Motor neuron (in vitro differentiated cells): ENCODE data around the gene PIK3R6. TPM values are rescaled to one million over a fixed set of nuclear protein-coding genes. Genes with fewer than 3 reads are reported as not detected.

Experiments
- ATAC-seq, 8 experiments: fragments of 200-7000 bp; cut with Tn5 transposase; replicated peaks in 6 of 8; 2 replicates each; pipeline ENCODE4 v1.8.0; 2021; ENCODE audit warnings: mild to moderate bottlenecking in 8 of 8, moderate library complexity in 8 of 8
- H3K27ac ChIP-seq, 2 donors: fragments of 250-450 bp; sonication (Bioruptor Pico); 2 replicates each; pipeline ENCODE4 v1.9.0; 2021; ENCODE audit warnings: antibody characterized with exemption in 2 of 2, mild to moderate bottlenecking in 2 of 2, moderate library complexity in 1 of 2
- H3K4me1 ChIP-seq, 2 donors: fragments of 250-450 bp; sonication (Bioruptor Pico); replicated peaks in 1 of 2; 2 replicates each; pipeline ENCODE4 v1.6.1; 2021; ENCODE audit warnings: antibody characterized with exemption in 2 of 2, mild to moderate bottlenecking in 2 of 2, moderate library complexity in 1 of 2
- H3K4me3 ChIP-seq, 5 donors: fragments of 250-450 bp; sonication (Bioruptor Pico); 2 replicates each; pipeline ENCODE4 v1.9.0; 2021; ENCODE audit warnings: antibody characterized with exemption in 5 of 5, mild to moderate bottlenecking in 5 of 5, moderate library complexity in 4 of 5
- WGBS, 10 experiments: fragments of 450-650 bp; shearing (Covaris generic); methylation state at CpG; one replicate each; pipeline ENCODE4 v1.0.0; 2022; 5-methylcytosine and 5-hydroxymethylcytosine counted together
- in situ Hi-C, 9 experiments: fragments of 400-800 bp; cut with MboI; loops; one replicate each; pipeline ENCODE4 v1.15.0; 2021; ENCODE audit warnings: low sequenced_read_pairs in 9 of 9, low pct_unique_long_range_greater_than_20kb in 2 of 9; ENCODE audit not compliant: unreplicated experiment in 9 of 9
- total RNA-seq, 8 experiments: library from RNA; unstranded; fragments of 300-600 nt; gene quantifications; 2 replicates each; pipeline versions ENCODE4 v1.2.3 to v1.2.4, GENCODE V29; 2022

Gene PIK3R6
- total RNA-seq, 8 experiments from 2014 or later, result 0.04 to 0.19 (median 0.14) TPM; not detected in 5

- WGBS, 10 experiments, result 0 to 50% (median 17%) methylated on average over 1 to 9 of the region's 19 CpGs; no CpG with 5 or more reads in 3 of the 10 experiments
- ATAC-seq, result peak; percentile 81 to 100 (median 90)
- Histone ChIP-seq H3K27ac (no peak overlapping the region), H3K4me3 (no peak overlapping the region), H3K4me1 (no peaks in the 10 kb centered on the region)
- in situ Hi-C loops, result loop anchor here in 5 of 9 experiments (25.0 kb wide), 3 partner anchors 102 to 698 kb away; partner anchors contain the start of gene ALOX12B (in 2 of the 5)
These were observed 81.7 kb downstream of the PIK3R6 start for GRCh38 chr17:8785547-8786413.

GRCh38 chr17:8782176-8782575 is 85.3 kb downstream of the PIK3R6 start:
- ATAC-seq, result no peak
- no peaks in the 10 kb centered on the region for H3K4me1 ChIP-seq
- no peak overlapping the region for H3K27ac ChIP-seq
- in situ Hi-C loops, result loop anchor here in 5 of 9 experiments (25.0 kb wide), 3 partner anchors 105 to 695 kb away; partner anchors contain the start of gene ALOX12B (in 2 of the 5)
- no peak overlapping the region for H3K4me3 ChIP-seq
- WGBS, 10 experiments, result 33 to 100% (median 85%) methylated on average over 1 of the region's 1 CpG; no CpG with 5 or more reads in 2 of the 10 experiments

DNA sequence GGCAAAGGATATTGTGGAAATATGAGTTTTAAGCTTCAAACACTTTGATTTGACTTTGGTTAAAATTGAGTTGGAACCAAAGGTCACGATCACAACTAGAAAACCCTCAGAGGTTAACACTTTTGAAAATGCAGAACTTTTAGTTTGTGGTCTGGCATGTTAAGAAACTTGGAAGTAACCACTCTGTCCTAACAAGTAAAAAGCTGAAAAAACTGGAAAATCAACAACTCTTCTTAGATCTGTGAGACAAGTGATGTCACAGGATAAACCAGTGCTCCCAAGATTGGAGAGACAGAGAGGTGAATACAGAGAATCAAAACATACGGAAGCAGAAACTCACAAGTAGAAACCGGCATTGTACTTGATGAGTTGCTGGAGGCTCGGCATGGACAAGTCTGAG is 85.7 kb downstream of the PIK3R6 start:
- no peak overlapping the region for H3K4me3 ChIP-seq
- in situ Hi-C loops, result loop anchor here in 5 of 9 experiments (25.0 kb wide), 3 partner anchors 106 to 694 kb away; partner anchors contain the start of gene ALOX12B (in 2 of the 5)
- no peaks in the 10 kb centered on the region for H3K4me1 ChIP-seq
- H3K27ac ChIP-seq, result no peak overlapping the region
- whole genome bisulfite sequencing, 10 experiments, result 17 to 100% (median 87%) methylated on average over 1 to 4 of the region's 4 CpGs; no CpG with 5 or more reads in 2 of the 10 experiments
- ATAC-seq, result no peak

DNA sequence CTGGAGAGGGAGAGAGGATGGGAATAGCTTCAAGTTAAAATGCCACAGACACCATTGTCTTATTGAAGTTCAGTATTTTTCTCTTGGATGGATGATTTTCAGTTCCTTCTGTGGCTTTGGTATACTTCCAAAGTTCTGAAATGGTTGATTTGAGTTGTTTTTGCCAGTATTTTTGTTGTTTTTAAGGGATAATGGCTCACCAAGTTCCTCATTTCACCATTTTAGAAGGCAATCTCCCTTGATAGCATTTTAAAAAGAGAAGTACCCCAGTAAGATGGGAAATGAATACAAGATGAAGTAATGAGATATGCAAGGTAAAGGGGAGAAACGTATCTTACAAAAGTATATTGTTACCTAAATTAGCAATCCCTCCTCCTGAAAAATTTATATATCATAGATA is 90.6 kb downstream of the PIK3R6 start:
- ATAC-seq, result no peak
- Histone ChIP-seq H3K4me1 (no peaks in the 10 kb centered on the region), H3K27ac (no peak overlapping the region), H3K4me3 (no peak overlapping the region)
- 0 to 85% (median 48%) methylated on average over 1 of the region's 1 CpG; no CpG with 5 or more reads in 2 of the 10 experiments for WGBS, 10 experiments
- in situ Hi-C loops, result loop anchor here in 5 of 9 experiments (25.0 kb wide), 3 partner anchors 110 to 690 kb away; partner anchors contain the start of gene ALOX12B (in 2 of the 5)

DNA sequence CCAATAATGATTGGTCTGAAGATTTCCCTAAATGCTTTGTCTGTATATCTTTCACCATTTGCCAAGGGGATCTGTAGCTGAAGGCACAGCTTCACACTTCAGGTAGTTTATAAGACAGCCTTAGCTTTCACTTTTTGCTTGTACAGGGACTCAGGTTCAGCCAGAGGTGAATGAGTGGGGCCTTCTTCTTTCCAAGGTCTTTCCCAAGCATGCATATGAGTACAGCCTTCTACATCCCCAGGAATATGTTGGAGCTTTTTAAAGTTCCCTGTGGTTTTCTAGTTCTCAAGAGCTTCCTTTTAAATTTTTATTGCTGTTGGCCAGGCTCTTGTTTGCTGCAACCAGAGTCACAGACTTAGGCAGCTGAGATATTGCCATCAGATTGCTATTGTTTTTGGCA is 91.2 kb downstream of the PIK3R6 start:
- in situ Hi-C loops, result loop anchor here in 5 of 9 experiments (25.0 kb wide), 3 partner anchors 111 to 689 kb away; partner anchors contain the start of gene ALOX12B (in 2 of the 5)
- no peak overlapping the region for H3K4me3 ChIP-seq
- H3K4me1 ChIP-seq, result no peaks in the 10 kb centered on the region
- no peak overlapping the region for H3K27ac ChIP-seq
- no peak for ATAC-seq

DNA sequence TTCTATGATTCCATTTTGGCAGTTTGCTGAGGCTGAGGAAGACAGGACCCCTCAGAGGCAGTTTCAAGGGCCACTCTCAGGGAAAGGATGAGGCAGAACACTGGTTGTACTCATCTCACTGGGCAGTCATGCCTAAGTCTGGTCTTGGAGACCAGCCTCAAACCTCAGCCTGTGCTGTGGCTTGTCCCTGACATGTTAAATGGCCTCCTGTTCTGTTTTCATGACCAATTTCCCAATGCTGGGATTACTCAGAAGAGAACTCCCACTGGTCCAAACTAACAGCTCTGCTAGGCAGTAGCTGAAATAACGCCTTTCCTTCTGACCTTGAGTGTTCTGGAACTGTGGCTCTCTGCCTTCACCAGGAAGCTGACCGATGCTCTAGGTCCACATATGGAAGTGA is 100.7 kb downstream of the PIK3R6 start:
- no peak for ATAC-seq
- Histone ChIP-seq H3K4me3 (no peak overlapping the region), H3K27ac (no peak overlapping the region), H3K4me1 (no peaks in the 10 kb centered on the region)
- in situ Hi-C loops, result loop anchor here in 3 of 9 experiments (25.0 kb wide), 2 partner anchors 229 to 354 kb away; no protein-coding TSS in a partner anchor
- WGBS, 10 experiments, result 50 to 100% (median 88%) methylated on average over 1 to 2 of the region's 2 CpGs; no CpG with 5 or more reads in 3 of the 10 experiments

- H3K4me1 ChIP-seq, result no peaks in the 10 kb centered on the region
- in situ Hi-C loops, result loop anchor here in 3 of 9 experiments (25.0 kb wide), 2 partner anchors 225 to 350 kb away; no protein-coding TSS in a partner anchor
- WGBS, 10 experiments, result 35 to 83% (median 65%) methylated on average over 2 to 8 of the region's 8 CpGs; no CpG with 5 or more reads in 3 of the 10 experiments
- no peak overlapping the region for H3K27ac ChIP-seq
- no peak for ATAC-seq
- no peak overlapping the region for H3K4me3 ChIP-seq
These were observed 105.5 kb downstream of the PIK3R6 start for GRCh38 chr17:8762012-8762411.

DNA sequence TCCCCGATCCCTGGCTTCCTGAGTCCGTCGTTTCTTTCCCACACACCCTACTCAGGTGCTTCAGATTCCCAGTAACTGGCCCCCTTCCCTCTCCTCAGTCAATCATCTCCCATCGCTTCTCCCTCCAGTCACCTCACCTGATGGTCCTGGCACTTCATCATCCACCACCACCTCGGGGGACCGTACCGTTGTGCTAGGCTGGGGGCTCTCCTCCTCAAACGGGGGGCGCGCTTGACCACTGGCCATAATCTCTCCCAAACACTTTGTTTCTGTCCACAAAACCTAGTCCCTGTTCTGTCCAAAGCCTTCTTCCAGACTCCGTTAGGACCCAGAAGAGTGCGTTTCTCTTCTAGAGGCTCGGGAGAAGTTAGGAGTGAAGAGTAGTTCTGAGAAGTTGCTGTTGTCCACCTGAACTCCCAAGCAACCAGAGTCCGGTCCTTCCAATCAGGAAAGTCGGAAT is 109.3 kb downstream of the PIK3R6 start, which contains the start of gene SPDYE4:
SPDYE4 (minus strand) TSS at position 410 of the 460 bp plus-strand sequence; CDS start at position 246, 164 bp downstream.
- in situ Hi-C loops, result loop anchor here in 3 of 9 experiments (25.0 kb wide), 2 partner anchors 221 to 346 kb away; no protein-coding TSS in a partner anchor
- H3K4me1 ChIP-seq, result no peaks in the 10 kb centered on the region
- ATAC-seq, result no peak
- 40 to 100% (median 90%) methylated on average over 1 to 14 of the region's 15 CpGs; no CpG with 5 or more reads in 2 of the 10 experiments for WGBS, 10 experiments
- H3K4me3 ChIP-seq, result no peak within 1 kb of the TSS
- H3K27ac ChIP-seq, result no peak within 1 kb of the TSS

- ATAC-seq, result no peak
- Histone ChIP-seq H3K4me1 (no peaks in the 10 kb centered on the region), H3K27ac (no peak overlapping the region), H3K4me3 (no peak overlapping the region)
- in situ Hi-C loops, result loop anchor here in 3 of 9 experiments (25.0 kb wide), 2 partner anchors 220 to 345 kb away; no protein-coding TSS in a partner anchor
- WGBS, 10 experiments, result 60 to 91% (median 79%) methylated on average over 1 to 13 of the region's 13 CpGs; no CpG with 5 or more reads in 4 of the 10 experiments
These were observed 110.3 kb downstream of the PIK3R6 start for GRCh38 chr17:8757189-8757588.

DNA sequence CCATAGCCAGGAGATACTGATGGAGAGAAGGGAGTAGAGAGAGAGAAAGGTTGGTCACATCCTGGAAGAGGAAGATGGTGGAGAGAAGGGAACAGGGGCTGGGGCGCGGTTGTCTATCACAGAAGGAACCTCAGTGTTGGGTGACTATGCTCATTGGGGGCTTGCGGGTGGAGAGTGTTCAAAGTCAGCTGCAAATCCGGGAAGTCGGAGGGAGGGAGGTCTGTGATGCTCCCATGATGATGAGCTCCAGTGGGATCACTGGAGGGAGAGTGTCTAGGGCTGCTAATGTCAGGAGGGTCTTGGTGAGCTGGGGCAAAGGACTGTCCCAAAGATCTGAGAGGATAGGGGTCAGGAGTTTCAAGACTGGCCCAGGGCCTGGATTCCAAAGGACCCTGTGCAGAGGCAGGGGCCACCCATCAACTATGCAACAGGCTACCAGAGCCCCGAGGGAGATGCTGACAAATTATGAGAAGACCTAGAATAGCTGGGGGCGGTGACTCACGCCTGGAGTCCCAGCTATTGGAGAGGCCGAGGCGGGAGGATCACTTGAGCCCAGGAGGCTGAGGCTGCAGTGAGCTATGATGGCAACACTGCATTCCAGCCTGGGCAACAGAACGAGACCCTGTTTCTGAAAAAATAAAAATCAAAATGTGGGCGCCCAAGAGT is 111.8 kb downstream of the PIK3R6 start:
- Histone ChIP-seq H3K4me3 (no peak overlapping the region), H3K4me1 (no peaks in the 10 kb centered on the region), H3K27ac (no peak overlapping the region)
- 51 to 100% (median 83%) methylated on average over 1 to 11 of the region's 12 CpGs; no CpG with 5 or more reads in 1 of the 10 experiments for WGBS, 10 experiments
- no peak for ATAC-seq
- in situ Hi-C loops, result loop anchor here in 3 of 9 experiments (25.0 kb wide), 2 partner anchors 218 to 343 kb away; no protein-coding TSS in a partner anchor

DNA sequence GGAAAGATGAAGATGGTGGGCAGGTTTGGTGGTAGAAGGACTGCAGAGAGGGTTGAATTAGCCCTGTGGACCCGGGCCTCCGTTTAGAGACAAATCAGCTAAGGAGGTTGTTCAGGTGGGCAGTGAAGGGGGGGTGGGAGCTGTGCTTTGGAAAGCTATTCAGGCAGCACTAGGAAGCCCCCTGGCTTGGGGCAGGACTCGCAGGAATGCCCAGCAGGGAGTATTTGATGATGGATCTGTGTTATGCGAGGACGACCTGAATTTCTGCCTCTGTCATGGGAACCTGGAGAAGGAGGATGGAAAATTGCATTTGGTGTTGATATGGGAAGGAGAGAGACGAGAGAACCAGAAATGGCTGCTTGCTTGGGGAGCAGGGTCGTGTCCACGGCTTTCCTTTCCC is 112.6 kb downstream of the PIK3R6 start:
- no peak for ATAC-seq
- Histone ChIP-seq H3K27ac (no peak overlapping the region), H3K4me1 (no peaks in the 10 kb centered on the region), H3K4me3 (no peak overlapping the region)
- in situ Hi-C loops, result loop anchor here in 3 of 9 experiments (25.0 kb wide), 2 partner anchors 218 to 343 kb away; no protein-coding TSS in a partner anchor
- WGBS, 10 experiments, result 11 to 93% (median 65%) methylated on average over 2 to 7 of the region's 8 CpGs; no CpG with 5 or more reads in 4 of the 10 experiments

GRCh38 chr17:8753976-8754440 is 113.5 kb downstream of the PIK3R6 start:
- peak in 3 of 8 experiments; percentile 31 to 76 (median 46) for ATAC-seq
- no peak overlapping the region for H3K27ac ChIP-seq
- in situ Hi-C loops, result loop anchor here in 3 of 9 experiments (25.0 kb wide), 2 partner anchors 217 to 342 kb away; no protein-coding TSS in a partner anchor
- WGBS, 10 experiments, result 0% methylated on average over 1 of the region's 1 CpG; no CpG with 5 or more reads in 7 of the 10 experiments
- no peaks in the 10 kb centered on the region for H3K4me1 ChIP-seq
- no peak overlapping the region for H3K4me3 ChIP-seq
